ENCODE measurements around the gene BTNL9. TPM values are rescaled to one million over a fixed set of nuclear protein-coding genes. Genes with fewer than 3 reads are reported as not detected.

BTNL9 gene
- total RNA-seq, 1 donor from 2014 or later = 25.2 TPM

Small RNA genes lying within 50 kb of the gene (microRNA-seq; reads per million reads assigned to microRNA genes)
- gene MIR8089 = not detected

Other genes starting within 250 kb of the BTNL9 start
- gene MGAT1, start 237.5 kb upstream of the BTNL9 start, total RNA-seq = 66.0 TPM
- gene ZFP62, start 179.0 kb upstream of the BTNL9 start, total RNA-seq = 19.4 TPM
- 0.43 TPM for gene BTNL8, start 141.1 kb upstream of the BTNL9 start, total RNA-seq
- gene BTNL3, start 51.4 kb upstream of the BTNL9 start, total RNA-seq = not detected
- not detected for gene OR2V1, start 90.9 kb downstream of the BTNL9 start, total RNA-seq
- gene OR2V2, start 107.3 kb downstream of the BTNL9 start, total RNA-seq = not detected
- 6.4 TPM for gene TRIM7, start 164.9 kb downstream of the BTNL9 start, total RNA-seq
- 33.0 TPM for gene TRIM41, start 183.0 kb downstream of the BTNL9 start, total RNA-seq
- gene RACK1, start 203.6 kb downstream of the BTNL9 start, total RNA-seq = 557 TPM
- gene TRIM52, start 220.9 kb downstream of the BTNL9 start, total RNA-seq = 9.1 TPM